Neural cell (in vitro differentiated cells): ENCODE measurements around the gene ADD1. TPM values are rescaled to one million over a fixed set of nuclear protein-coding genes. Genes with fewer than 3 reads are reported as not detected.

Source experiments
- H2AFZ ChIP-seq: fragments of 200-600, 300-800 bp; sonication (generic), shearing (Covaris generic); 2 replicates; pipeline ENCODE4 v1.6.0; 2014; ENCODE audit warnings: low read depth, mild to moderate bottlenecking, antibody characterized with exemption, low read length, moderate library complexity
- H3F3A ChIP-seq: fragments of 200-600 bp; shearing (Covaris generic); 2 replicates; pipeline ENCODE4 v1.6.1; 2016; ENCODE audit warnings: mild to moderate bottlenecking, moderate library complexity, mixed read lengths, antibody characterized with exemption, low read length; ENCODE audit not compliant: insufficient read depth, poor library complexity, severe bottlenecking
- H3K27ac ChIP-seq: fragments of 200-600, 300-800 bp; sonication (generic), shearing (Covaris generic); 2 replicates; pipeline ENCODE4 v1.5.1; 2014; ENCODE audit warnings: mild to moderate bottlenecking, low read length, moderate library complexity
- H3K27me3 ChIP-seq: fragments of 300-800, 200-600 bp; sonication (generic), shearing (Covaris generic); 2 replicates; pipeline ENCODE4 v1.6.0; 2014; ENCODE audit warnings: mild to moderate bottlenecking, low read depth, low read length, moderate library complexity; ENCODE audit not compliant: insufficient read depth
- H3K36me3 ChIP-seq: fragments of 300-800, 200-600 bp; sonication (generic), shearing (Covaris generic); 2 replicates; pipeline ENCODE4 v1.5.1; 2014; ENCODE audit warnings: mild to moderate bottlenecking, antibody characterized with exemption, low read length, moderate library complexity; ENCODE audit not compliant: insufficient read depth
- H3K4me2 ChIP-seq: fragments of 300-800, 200-600 bp; sonication (generic), shearing (Covaris generic); 2 replicates; pipeline ENCODE4 v1.6.0; 2014; ENCODE audit warnings: mild to moderate bottlenecking, low read length
- H3K4me3 ChIP-seq: fragments of 300-800, 200-600 bp; sonication (generic), shearing (Covaris generic); 2 replicates; pipeline ENCODE4 v1.5.1; 2014; ENCODE audit warnings: mild to moderate bottlenecking, low read length, moderate library complexity
- H3K79me2 ChIP-seq: fragments of 200-600 bp; shearing (Covaris generic); replicated peaks from 2 replicates; pipeline ENCODE4 v1.6.0; 2014; ENCODE audit warnings: mild to moderate bottlenecking, low read length, moderate library complexity; ENCODE audit not compliant: insufficient read depth
- H3K9ac ChIP-seq: fragments of 300-800, 200-600 bp; sonication (generic), shearing (Covaris generic); 2 replicates; pipeline ENCODE4 v1.6.1; 2016; ENCODE audit warnings: mild to moderate bottlenecking, low read length, mixed read lengths
- H3K9me2 ChIP-seq: fragments of 200-600 bp; shearing (Covaris generic); 2 replicates; pipeline ENCODE4 v1.6.1; 2016; ENCODE audit warnings: mild to moderate bottlenecking, low read length, mixed read lengths; ENCODE audit not compliant: insufficient read depth
- H3K9me3 ChIP-seq: fragments of 200-600, 300-800 bp; sonication (generic), shearing (Covaris generic); 2 replicates; pipeline ENCODE4 v1.6.1; 2016; ENCODE audit warnings: mild to moderate bottlenecking, mixed run types, low read length, moderate library complexity, mixed read lengths
- H4K20me1 ChIP-seq: fragments of 200-600 bp; shearing (Covaris generic); 2 replicates; pipeline ENCODE4 v1.6.1; 2016; ENCODE audit warnings: mild to moderate bottlenecking, mixed run types; ENCODE audit not compliant: insufficient read depth
- CTCF ChIP-seq: fragments of 450-650 bp; IDR thresholded peaks from 2 replicates; pipeline ENCODE4 v1.5.1; 2014; ENCODE audit warnings: antibody characterized with exemption, mild to moderate bottlenecking, moderate library complexity; ENCODE audit not compliant: poor library complexity, severe bottlenecking
- EP300 ChIP-seq: fragments of 450-650 bp; conservative IDR thresholded peaks from 2 replicates; pipeline ENCODE4 v1.6.1; 2014; ENCODE audit warnings: antibody characterized with exemption, mild to moderate bottlenecking, moderate library complexity; ENCODE audit not compliant: poor library complexity, severe bottlenecking
- EZH2 ChIP-seq: fragments of 200-600, 300-800 bp; shearing (Covaris generic), sonication (generic); IDR thresholded peaks from 2 replicates; pipeline ENCODE4 v1.6.1; 2014; ENCODE audit warnings: antibody characterized with exemption, low read length, borderline replicate concordance, mild to moderate bottlenecking; ENCODE audit not compliant: insufficient read depth, poor library complexity, severe bottlenecking
- MXI1 ChIP-seq: fragments of 450-650 bp; conservative IDR thresholded peaks from 2 replicates; pipeline ENCODE4 v1.6.1; 2014; ENCODE audit warnings: antibody characterized with exemption, mild to moderate bottlenecking; ENCODE audit not compliant: poor library complexity, severe bottlenecking
- POLR2AphosphoS5 ChIP-seq: IDR thresholded peaks from 2 replicates; pipeline ENCODE4 v1.6.1; 2012
- RAD21 ChIP-seq: fragments of 450-650 bp; conservative IDR thresholded peaks from 2 replicates; pipeline ENCODE4 v1.6.1; 2014; ENCODE audit warnings: antibody characterized with exemption, mild to moderate bottlenecking, moderate library complexity
- SMC3 ChIP-seq: fragments of 450-650 bp; conservative IDR thresholded peaks from 2 replicates; pipeline ENCODE4 v1.6.1; 2014; ENCODE audit warnings: antibody characterized with exemption, mild to moderate bottlenecking, moderate library complexity; ENCODE audit not compliant: poor library complexity
- TAF1 ChIP-seq: IDR thresholded peaks from 2 replicates; pipeline ENCODE4 v1.6.1; 2012; ENCODE audit warnings: low read depth
- polyA plus RNA-seq: library from polyadenylated mRNA; depleted of rRNA; stranded (reverse); fragments of >200 nt; gene quantifications from 2 replicates; pipeline ENCODE4 v1.2.3, GENCODE V29; 2014
- TF ChIP-seq, protein P1 (sequence below): IDR thresholded peaks from 2 replicates; pipeline ENCODE4 v1.6.1; 2012; ENCODE audit warnings: borderline replicate concordance

ADD1 gene
- polyA plus RNA-seq, 1 donor from 2014 or later = 190 TPM

GRCh38 chr4:2806390-2807355 is 37.0 kb upstream of the ADD1 start:
- Histone ChIP-seq H3K36me3 (no peaks in the 10 kb centered on the region), H3K9me2 (no peaks in the 10 kb centered on the region), H3F3A (no peaks in the 10 kb centered on the region), H3K79me2 (no peaks in the 10 kb centered on the region), H3K4me3 (no peak overlapping the region), H3K4me2 (no peak overlapping the region), H4K20me1 (no peaks in the 10 kb centered on the region), H3K27me3 (no peaks in the 10 kb centered on the region), H3K9me3 (no peaks in the 10 kb centered on the region), H2AFZ (no peak overlapping the region), H3K27ac (no peak overlapping the region), H3K9ac (no peak overlapping the region)
- no peak for TF ChIP-seq MXI1
- TF ChIP-seq SMC3 = no peak
- TF ChIP-seq RAD21 = no peak
- TF ChIP-seq CTCF = no peak
- no peak for TF ChIP-seq TAF1
- TF ChIP-seq EZH2 = no peak
- TF ChIP-seq EP300 = no peak
- TF ChIP-seq, protein P1, sequence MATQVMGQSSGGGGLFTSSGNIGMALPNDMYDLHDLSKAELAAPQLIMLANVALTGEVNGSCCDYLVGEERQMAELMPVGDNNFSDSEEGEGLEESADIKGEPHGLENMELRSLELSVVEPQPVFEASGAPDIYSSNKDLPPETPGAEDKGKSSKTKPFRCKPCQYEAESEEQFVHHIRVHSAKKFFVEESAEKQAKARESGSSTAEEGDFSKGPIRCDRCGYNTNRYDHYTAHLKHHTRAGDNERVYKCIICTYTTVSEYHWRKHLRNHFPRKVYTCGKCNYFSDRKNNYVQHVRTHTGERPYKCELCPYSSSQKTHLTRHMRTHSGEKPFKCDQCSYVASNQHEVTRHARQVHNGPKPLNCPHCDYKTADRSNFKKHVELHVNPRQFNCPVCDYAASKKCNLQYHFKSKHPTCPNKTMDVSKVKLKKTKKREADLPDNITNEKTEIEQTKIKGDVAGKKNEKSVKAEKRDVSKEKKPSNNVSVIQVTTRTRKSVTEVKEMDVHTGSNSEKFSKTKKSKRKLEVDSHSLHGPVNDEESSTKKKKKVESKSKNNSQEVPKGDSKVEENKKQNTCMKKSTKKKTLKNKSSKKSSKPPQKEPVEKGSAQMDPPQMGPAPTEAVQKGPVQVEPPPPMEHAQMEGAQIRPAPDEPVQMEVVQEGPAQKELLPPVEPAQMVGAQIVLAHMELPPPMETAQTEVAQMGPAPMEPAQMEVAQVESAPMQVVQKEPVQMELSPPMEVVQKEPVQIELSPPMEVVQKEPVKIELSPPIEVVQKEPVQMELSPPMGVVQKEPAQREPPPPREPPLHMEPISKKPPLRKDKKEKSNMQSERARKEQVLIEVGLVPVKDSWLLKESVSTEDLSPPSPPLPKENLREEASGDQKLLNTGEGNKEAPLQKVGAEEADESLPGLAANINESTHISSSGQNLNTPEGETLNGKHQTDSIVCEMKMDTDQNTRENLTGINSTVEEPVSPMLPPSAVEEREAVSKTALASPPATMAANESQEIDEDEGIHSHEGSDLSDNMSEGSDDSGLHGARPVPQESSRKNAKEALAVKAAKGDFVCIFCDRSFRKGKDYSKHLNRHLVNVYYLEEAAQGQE = no peak
- no peak for TF ChIP-seq POLR2AphosphoS5

- Histone ChIP-seq H3K4me3 (no peak overlapping the region), H4K20me1 (no peaks in the 10 kb centered on the region), H3K79me2 (no peaks in the 10 kb centered on the region), H3K9me3 (no peaks in the 10 kb centered on the region), H3K9ac (no peak overlapping the region), H3K27ac (no peak overlapping the region), H3K27me3 (no peaks in the 10 kb centered on the region), H3K9me2 (no peaks in the 10 kb centered on the region), H2AFZ (no peak overlapping the region), H3F3A (no peaks in the 10 kb centered on the region), H3K4me2 (no peak overlapping the region), H3K36me3 (no peaks in the 10 kb centered on the region)
- TF ChIP-seq TAF1 = no peak
- TF ChIP-seq, protein P1 = no peak
- TF ChIP-seq CTCF = no peak
- no peak for TF ChIP-seq RAD21
- TF ChIP-seq POLR2AphosphoS5 = no peak
- no peak for TF ChIP-seq EZH2
- TF ChIP-seq SMC3 = no peak
- TF ChIP-seq MXI1 = no peak
- TF ChIP-seq EP300 = no peak
These were observed 36.1 kb upstream of the ADD1 start for GRCh38 chr4:2807571-2807970.
